NCI-H526 treated with DMSO at 0.1 percent for 48 hours (cell line): Measurements from ENCODE around the gene TRAPPC12.

ENCODE experiments used
- DNase-seq: peaks from one replicate; lab custom pipeline; 2025; lab: John Stamatoyannopoulos, UW

TRAPPC12 gene

DNA sequence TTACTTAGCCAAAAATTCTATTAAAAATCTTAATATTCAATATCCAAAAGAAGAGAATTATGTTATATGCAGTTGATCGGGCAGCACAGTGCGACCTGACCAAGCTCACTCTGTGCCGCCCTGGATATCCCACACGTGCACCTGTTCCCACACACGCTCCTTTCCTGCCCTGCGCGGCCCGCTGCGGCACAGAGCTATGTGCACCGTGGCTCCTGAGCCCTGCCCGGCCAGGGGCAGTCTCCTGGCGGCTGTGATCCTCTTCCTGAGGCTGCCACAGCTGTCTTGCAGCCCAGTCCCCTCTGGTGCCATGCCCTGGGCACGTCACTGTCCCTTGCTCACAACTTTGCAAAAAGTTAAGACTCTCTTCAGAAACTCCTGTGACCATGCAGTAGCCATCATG, 29.3 kb downstream of the TRAPPC12 start:
- DNase-seq = no peak

- no peak for DNase-seq
These were observed 30.2 kb downstream of the TRAPPC12 start for GRCh38 chr2:3409627-3410170.

GRCh38 chr2:3411103-3411502, 31.6 kb downstream of the TRAPPC12 start:
- DNase-seq = no peak

GRCh38 chr2:3413697-3414096, 34.2 kb downstream of the TRAPPC12 start:
- DNase-seq = no peak

DNA sequence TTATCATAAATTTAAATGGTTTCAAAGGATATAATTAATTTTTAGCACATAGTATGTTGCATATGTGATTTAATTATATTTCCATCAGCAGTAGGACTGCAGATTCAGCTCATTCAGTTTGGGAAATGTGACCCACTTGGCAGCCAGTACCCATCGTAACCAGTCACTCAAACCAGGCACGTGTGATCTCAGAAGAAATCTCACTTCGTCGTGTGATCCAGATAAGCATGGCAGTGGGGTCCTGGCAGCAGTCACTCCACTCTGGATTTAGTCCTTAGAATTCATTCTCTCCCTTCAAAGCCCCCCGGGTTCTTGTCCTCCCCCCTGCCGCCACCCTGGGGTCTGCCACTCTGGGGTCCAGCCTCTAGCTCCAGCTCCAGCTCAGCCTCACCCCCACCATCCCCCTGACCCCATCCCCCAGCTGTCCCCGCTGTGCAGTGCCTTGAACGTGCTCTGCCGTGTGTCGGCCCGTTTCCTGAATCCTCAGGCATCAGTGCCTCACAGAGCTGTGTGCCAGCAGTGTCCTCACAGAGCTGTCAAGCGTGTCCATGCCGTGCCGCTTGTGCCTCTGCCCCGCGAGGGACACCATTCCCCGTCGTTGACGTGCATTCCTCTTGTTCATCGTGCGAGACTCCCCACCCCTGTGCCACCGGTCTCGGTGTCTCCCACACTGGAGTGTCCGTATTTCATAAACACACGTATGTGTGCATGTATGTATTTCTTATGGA, 34.8 kb downstream of the TRAPPC12 start:
- no peak for DNase-seq

DNA sequence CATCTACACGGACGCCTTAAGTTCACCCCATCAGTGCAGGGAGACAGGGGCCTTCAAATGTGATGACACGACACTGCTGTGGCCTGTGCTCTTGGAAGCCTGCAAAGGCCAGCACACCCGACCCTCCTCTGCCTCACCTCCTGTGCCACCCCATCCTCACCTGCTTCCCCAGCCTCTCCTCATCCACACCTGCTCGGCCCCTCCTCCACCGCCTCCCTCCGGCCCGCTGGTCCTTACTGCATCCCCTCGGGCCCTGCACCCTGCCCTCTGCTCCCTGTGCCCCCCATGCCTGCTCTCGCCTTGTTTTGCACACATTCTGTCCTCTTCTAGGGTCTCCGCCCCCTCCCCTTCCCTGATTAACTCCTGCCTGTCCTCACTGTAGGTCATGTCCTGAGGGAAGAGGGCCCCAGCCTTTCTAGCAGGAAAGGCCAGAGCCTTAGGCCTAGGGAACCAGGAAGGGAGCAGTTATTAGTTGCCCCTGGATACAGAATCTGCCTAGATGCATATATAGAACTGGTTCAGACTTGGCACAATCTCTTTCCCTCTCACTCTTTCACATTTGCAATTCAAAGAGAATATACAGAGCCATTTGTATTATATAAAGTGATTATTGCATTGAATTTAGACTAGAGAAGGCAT, 39.4 kb downstream of the TRAPPC12 start:
- no peak for DNase-seq

- no peak for DNase-seq
These were observed 40.7 kb downstream of the TRAPPC12 start for GRCh38 chr2:3420076-3420768.

DNA sequence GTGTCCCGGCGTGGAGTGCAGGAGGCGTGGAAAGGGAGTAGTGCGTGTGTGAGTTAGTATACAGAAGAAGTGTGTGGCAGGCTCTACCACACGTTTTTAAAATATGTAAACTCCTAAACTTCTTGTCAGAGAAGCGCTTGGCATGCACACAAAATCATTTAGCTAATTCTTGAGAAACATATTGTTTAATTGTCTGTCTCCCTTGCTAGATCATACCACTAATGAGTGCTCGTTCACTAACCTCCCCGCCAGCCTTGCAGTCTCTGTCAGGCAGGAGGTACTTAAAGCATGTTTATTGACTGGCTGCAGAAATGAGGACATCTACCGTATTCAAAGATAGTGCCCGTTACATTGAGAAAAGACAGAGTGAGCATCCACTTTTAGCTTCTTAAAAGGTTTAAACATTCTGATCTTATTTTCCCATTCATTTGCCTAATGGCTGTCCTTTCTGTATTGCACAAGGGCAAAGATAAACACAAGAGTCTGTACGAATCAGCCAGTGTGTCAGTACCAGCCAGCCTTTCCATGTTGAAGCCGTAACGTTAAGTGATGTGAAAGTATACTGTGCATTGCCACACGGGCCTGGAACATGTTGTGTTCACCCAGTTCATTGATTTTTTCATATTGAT, 41.4 kb downstream of the TRAPPC12 start:
- DNase-seq = no peak

DNA sequence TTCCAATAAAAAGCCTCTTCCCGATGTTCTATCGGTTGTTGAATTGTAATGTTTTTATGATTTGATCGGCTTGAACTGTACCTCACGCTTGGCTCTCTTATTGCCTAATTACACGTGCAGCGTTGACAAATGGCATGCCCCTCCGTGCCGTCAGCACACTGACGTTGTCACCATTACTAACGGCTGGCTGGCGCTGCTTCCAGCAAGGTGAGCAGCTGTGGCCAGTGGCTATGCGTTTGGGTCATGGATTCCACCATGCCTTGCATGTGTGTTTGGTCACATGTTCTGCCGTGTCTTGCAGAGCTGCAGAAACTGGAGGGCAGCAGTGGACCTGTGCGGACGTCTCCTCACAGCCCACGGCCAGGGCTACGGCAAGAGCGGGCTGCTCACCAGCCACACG, 42.1 kb downstream of the TRAPPC12 start:
- DNase-seq = no peak

- no peak for DNase-seq
These were observed 42.8 kb downstream of the TRAPPC12 start for GRCh38 chr2:3422161-3422779.

DNA sequence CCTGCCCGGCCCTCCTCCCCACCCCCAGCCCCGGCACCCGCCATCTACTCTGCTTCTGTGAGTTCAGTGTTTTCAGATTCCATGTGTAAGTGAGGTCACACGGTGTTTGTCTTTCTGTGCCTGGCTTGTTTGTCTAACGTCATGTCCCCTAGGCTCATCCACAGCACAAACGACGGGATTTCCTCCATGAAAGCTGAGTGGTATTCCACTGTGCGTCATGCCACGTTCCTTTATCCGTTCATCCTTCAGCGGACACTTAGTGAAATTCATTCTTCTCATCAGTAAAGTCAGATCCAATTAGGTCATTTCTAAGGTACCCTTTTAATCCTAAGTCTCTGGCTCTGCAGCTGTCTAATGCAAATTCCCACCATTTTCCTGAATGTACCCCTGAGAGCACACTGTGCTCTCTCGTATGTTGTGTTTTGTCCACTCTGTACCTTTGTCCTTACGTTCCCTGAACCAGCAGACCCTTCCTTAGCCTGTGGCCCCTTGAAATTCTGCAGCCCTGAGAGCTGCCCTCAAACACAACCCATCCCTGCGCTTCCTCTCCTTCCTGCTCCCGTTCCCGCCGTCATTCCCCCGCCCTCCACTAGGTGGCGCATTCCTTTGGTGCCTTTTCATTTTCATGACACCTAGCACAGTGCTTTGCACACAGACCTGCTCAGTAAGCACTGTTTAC, 44.1 kb downstream of the TRAPPC12 start:
- DNase-seq = no peak

- no peak for DNase-seq
These were observed 44.8 kb downstream of the TRAPPC12 start for GRCh38 chr2:3424171-3424795.

DNA sequence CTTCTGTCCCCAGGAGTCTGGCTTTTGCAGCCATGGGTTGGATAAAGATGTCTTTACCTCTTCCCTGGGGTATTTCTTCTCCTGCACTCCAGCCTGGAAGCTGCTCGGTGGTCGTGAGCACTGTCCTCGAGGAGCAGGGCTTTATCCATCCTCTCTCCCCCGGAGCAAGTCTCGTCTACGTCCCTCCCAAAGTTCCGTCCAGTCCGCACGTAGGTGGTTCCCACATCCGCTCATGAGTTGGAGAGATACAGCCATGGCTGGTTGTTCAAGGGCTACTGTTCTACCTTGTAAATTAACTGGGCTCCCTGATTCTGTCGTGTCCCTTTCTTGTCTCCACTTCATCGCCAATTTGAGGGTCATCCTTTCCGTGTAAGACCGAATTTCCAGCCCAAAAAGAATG, 47.1 kb downstream of the TRAPPC12 start:
- DNase-seq = no peak

DNA sequence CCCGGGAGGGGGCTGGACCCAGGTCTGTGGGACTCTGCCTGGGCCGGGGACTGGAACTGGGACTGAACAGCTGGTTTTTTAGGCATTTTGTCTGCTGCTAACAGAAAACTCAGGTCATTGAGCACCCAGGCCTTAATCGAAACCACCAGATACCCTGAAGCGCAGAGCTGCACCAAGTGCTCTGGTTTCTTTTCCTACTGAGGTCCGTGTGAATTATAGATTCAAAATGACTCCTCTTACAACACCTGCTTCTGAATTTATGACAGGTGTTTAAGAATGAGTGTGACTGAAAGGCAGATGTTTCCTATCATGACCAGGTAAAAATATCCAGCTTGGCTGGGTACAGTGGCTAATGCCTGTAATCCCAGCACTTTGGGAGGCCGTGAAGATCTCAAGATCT, 47.8 kb downstream of the TRAPPC12 start:
- DNase-seq = no peak

DNA sequence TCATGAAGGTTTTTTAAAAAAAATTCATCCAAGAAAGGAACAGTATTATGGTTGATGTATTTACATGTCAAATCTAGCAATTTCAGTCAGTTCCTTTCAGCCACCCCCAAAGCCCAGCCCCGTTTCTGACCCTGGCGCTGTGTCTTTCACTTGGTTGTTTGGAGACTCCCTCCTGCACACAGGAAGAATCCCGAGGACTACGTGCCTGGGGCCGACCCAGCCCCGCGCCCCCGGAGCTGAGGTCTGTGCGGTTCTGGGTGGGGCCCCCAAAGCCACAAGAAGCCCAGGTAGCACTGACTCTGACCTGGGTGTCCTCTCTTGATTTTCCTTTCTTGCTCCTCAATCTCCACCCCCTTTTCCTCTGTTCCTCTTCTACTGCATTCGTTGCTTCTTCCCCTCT, 49.1 kb downstream of the TRAPPC12 start:
- no peak for DNase-seq

- DNase-seq = no peak
These were observed 49.6 kb downstream of the TRAPPC12 start for GRCh38 chr2:3429066-3429610.

DNA sequence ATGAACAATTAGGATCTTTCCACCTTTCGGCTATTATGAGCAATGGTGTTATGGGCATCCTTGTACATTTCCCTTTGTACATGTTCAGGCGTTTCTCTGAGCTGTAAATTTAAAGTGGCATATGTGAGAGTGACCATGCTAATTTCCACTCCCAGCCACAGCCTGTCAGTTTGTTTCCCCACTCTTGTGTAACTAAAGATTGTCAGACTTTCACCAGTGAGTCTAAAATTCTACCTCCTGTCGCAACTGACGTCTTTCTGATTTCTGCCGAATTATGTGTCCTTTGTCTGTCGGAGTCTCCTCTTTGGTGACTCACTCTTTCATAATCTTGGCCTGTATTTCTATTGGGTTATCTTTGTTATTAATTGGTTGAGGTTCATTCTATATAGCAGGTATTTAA, 50.7 kb downstream of the TRAPPC12 start:
- DNase-seq = no peak

- DNase-seq = no peak
These were observed 51.4 kb downstream of the TRAPPC12 start for GRCh38 chr2:3430740-3431490.

DNA sequence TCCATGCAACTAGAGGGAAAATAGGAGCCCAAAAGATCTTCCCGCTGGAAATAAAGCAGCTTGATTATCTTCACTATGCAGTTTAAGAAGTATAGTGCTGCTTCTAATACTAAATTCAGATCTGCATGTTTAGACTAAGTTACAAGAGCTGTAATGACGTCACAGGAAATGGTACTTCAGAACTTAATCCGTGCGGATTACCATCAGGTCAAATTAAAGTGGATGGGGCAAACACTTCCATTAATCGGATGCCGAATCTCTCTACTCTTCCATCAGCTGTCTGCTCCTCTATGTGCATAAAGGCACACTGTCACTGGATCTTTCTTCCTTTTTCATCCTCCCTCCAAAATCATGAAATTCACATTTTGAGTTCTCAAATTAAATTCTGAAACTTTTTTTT, 52.6 kb downstream of the TRAPPC12 start:
- DNase-seq = no peak
